Liver (tissue), 9 donors: Measurements from ENCODE around the gene SPTAN1. TPM values are rescaled to one million over a fixed set of nuclear protein-coding genes. Genes with fewer than 3 reads are reported as not detected.

Experiments
- DNase-seq: peaks from one replicate; pipeline ENCODE4 v3.0.0-alpha.2; 2017; ENCODE audit warnings: low spot score
- H3K27ac ChIP-seq, 2 donors: one replicate each; pipeline ENCODE4 v1.7.0; 2013; ENCODE audit warnings: inconsistent platforms in 2 of 2, low read length in 2 of 2, control low read depth in 1 of 2, low read depth in 1 of 2, mild to moderate bottlenecking in 1 of 2
- H3K27me3 ChIP-seq, 4 donors: one replicate each; pipeline versions ENCODE4 v1.6.1 to v1.7.0; 2013; ENCODE audit warnings: low read length in 3 of 4, inconsistent platforms in 1 of 4, mild to moderate bottlenecking in 1 of 4, moderate library complexity in 1 of 4; ENCODE audit not compliant: control insufficient read depth in 4 of 4, insufficient read depth in 4 of 4
- H3K36me3 ChIP-seq, 4 donors: one replicate each; pipeline versions ENCODE4 v1.6.1 to v1.7.0; 2013; ENCODE audit warnings: low read length in 3 of 4, mild to moderate bottlenecking in 3 of 4, low read depth in 1 of 4, moderate library complexity in 1 of 4; ENCODE audit not compliant: control insufficient read depth in 4 of 4, insufficient read depth in 3 of 4
- H3K4me1 ChIP-seq, 4 donors: one replicate each; pipeline versions ENCODE4 v1.6.1 to v1.7.0; 2013; ENCODE audit warnings: low read length in 3 of 4, mild to moderate bottlenecking in 3 of 4, moderate library complexity in 1 of 4; ENCODE audit not compliant: control insufficient read depth in 4 of 4, insufficient read depth in 4 of 4
- H3K4me3 ChIP-seq, 3 donors: one replicate each; pipeline versions ENCODE4 v1.6.1 to v1.7.0; 2013; ENCODE audit warnings: low read length in 3 of 3, control low read depth in 1 of 3, low read depth in 1 of 3, mild to moderate bottlenecking in 1 of 3
- H3K9ac ChIP-seq, 2 donors: one replicate each; pipeline ENCODE4 v1.7.0; 2013; ENCODE audit warnings: low read length in 2 of 2, mild to moderate bottlenecking in 2 of 2, moderate library complexity in 2 of 2, control low read depth in 1 of 2, low read depth in 1 of 2
- H3K9me3 ChIP-seq, 4 donors: one replicate each; pipeline versions ENCODE4 v1.6.1 to v1.7.0; 2013; ENCODE audit warnings: low read length in 3 of 4; ENCODE audit not compliant: control insufficient read depth in 4 of 4
- ATF3 ChIP-seq: IDR thresholded peaks from 2 replicates; pipeline ENCODE4 v1.6.1; 2016; ENCODE audit warnings: antibody characterized with exemption
- CTCF ChIP-seq: fragments of 150-350 bp; IDR thresholded peaks from 2 replicates; pipeline ENCODE4 v1.5.1; 2017; ENCODE audit warnings: improper control_type of control experiment, low read depth, low read length; ENCODE audit not compliant: missing input control
- EGR1 ChIP-seq, 2 donors: IDR thresholded peaks; 2 replicates each; pipeline ENCODE4 v1.6.1; 2016 to 2018; ENCODE audit warnings: antibody characterized with exemption in 2 of 2, low read depth in 2 of 2
- FOXA1 ChIP-seq: IDR thresholded peaks from 2 replicates; pipeline ENCODE4 v1.6.1; 2016; ENCODE audit warnings: antibody characterized with exemption
- FOXA2 ChIP-seq: IDR thresholded peaks from 2 replicates; pipeline ENCODE4 v1.6.1; 2016; ENCODE audit warnings: antibody characterized with exemption
- GABPA ChIP-seq, 2 donors: IDR thresholded peaks in 1 of 2; conservative IDR thresholded peaks in 1 of 2; 2 replicates each; pipeline ENCODE4 v1.6.1; 2016; ENCODE audit warnings: antibody characterized with exemption in 2 of 2, mild to moderate bottlenecking in 1 of 2, moderate library complexity in 1 of 2
- HNF4A ChIP-seq, 2 donors: conservative IDR thresholded peaks; 2 replicates each; pipeline ENCODE4 v1.6.1; 2016; ENCODE audit warnings: antibody characterized with exemption in 2 of 2, mild to moderate bottlenecking in 2 of 2
- HNF4G ChIP-seq: IDR thresholded peaks from 2 replicates; pipeline ENCODE4 v1.6.1; 2016; ENCODE audit warnings: antibody characterized with exemption
- JUND ChIP-seq, 2 donors: IDR thresholded peaks; 2 replicates each; pipeline ENCODE4 v1.6.1; 2016; ENCODE audit warnings: antibody characterized with exemption in 2 of 2
- MAX ChIP-seq: IDR thresholded peaks from 2 replicates; pipeline ENCODE4 v1.6.1; 2016; ENCODE audit warnings: antibody characterized with exemption
- NR2F2 ChIP-seq: IDR thresholded peaks from 2 replicates; pipeline ENCODE4 v1.6.1; 2016; ENCODE audit warnings: antibody characterized with exemption
- RAD21 ChIP-seq, 2 donors: IDR thresholded peaks; 2 replicates each; pipeline ENCODE4 v1.6.1; 2016; ENCODE audit warnings: antibody characterized with exemption in 2 of 2, mild to moderate bottlenecking in 2 of 2
- REST ChIP-seq: IDR thresholded peaks from 2 replicates; pipeline ENCODE4 v1.6.1; 2016; ENCODE audit warnings: antibody characterized with exemption, mild to moderate bottlenecking
- RXRA ChIP-seq, 2 donors: IDR thresholded peaks; 2 replicates each; pipeline ENCODE4 v1.6.1; 2017 to 2018; ENCODE audit warnings: antibody characterized with exemption in 2 of 2, mild to moderate bottlenecking in 1 of 2
- SP1 ChIP-seq: IDR thresholded peaks from 2 replicates; pipeline ENCODE4 v1.6.1; 2018; ENCODE audit warnings: antibody characterized with exemption, mild to moderate bottlenecking
- TAF1 ChIP-seq: conservative IDR thresholded peaks from 2 replicates; pipeline ENCODE4 v1.6.1; 2016; ENCODE audit warnings: antibody characterized with exemption, mild to moderate bottlenecking
- YY1 ChIP-seq: IDR thresholded peaks from 2 replicates; pipeline ENCODE4 v1.6.1; 2016; ENCODE audit warnings: antibody characterized with exemption, mild to moderate bottlenecking
- ZBTB33 ChIP-seq: IDR thresholded peaks from 2 replicates; pipeline ENCODE4 v1.6.1; 2016; ENCODE audit warnings: antibody characterized with exemption
- WGBS: extraction: QIAGEN DNeasy Blood & Tissue Kit; methylation state at CpG from one replicate; pipeline ENCODE4 v1.1.7; 2013; 5-methylcytosine and 5-hydroxymethylcytosine counted together
- polyA plus RNA-seq, 2 donors: library from polyadenylated mRNA; stranded (reverse) in 1 of 2; unstranded in 1 of 2; fragments of 200-250 nt in 1 of 2; fragments of >200 nt in 1 of 2; fragmentation: Nextera tagmentation in 1 of 2; extraction: Ambion mirVana in 1 of 2; gene quantifications; one replicate each; pipeline versions ENCODE4 v1.2.1 to v1.2.3, GENCODE V29; 2013 to 2015
- total RNA-seq, 2 donors: library from RNA; depleted of rRNA; stranded (reverse); fragments of >200 nt; gene quantifications; one replicate each; pipeline ENCODE4 v1.2.3, GENCODE V29; 2014
- donor health status: healthy.
- donor health status: healthy.
- donor health status: healthy.
- donor health status: healthy.
- donor health status: healthy.

Gene SPTAN1
- total and polyA plus RNA-seq, 4 donors: 31.3 to 86.5 (median 60.4) TPM

- Histone ChIP-seq H3K9ac (no peak overlapping the region), H3K4me3 (peak overlapping the region; percentile 16 to 72 (median 51)), H3K9me3 (no peaks in the 10 kb centered on the region), H3K4me1 (peaks cover 8 to 26% (median 17%) of the 10 kb centered on the region in 4 donors), H3K36me3 (peaks cover 14 to 24% (median 20%) of the 10 kb centered on the region in 4 donors), H3K27me3 (no peaks in the 10 kb centered on the region), H3K27ac (peak overlapping the region in 1 of 2 donors; percentile 80)
- TF ChIP-seq ATF3 (no peak), FOXA2 (no peak), GABPA (IDR thresholded peaks at IDR 0.05 in 1 of 2, conservative IDR thresholded peaks at IDR 0.05 in 1 of 2) (no peak), JUND (IDR thresholded peaks at IDR 0.05) (no peak), FOXA1 (no peak)
- no peak for DNase-seq
- 62% methylated on average over 26 of the region's 26 CpGs for WGBS
These were observed 82.4 kb downstream of the SPTAN1 start for GRCh38 chr9:128634651-128635262.

GRCh38 chr9:128635266-128636023 lies 83.1 kb downstream of the SPTAN1 start:
- no peak overlapping the region for H3K9ac ChIP-seq
- peak overlapping the region; percentile 51 to 72 (median 53) for H3K4me3 ChIP-seq
- H3K27me3 ChIP-seq: no peaks in the 10 kb centered on the region
- H3K9me3 ChIP-seq: no peaks in the 10 kb centered on the region
- DNase-seq: peak; percentile 52
- H3K27ac ChIP-seq: peak overlapping the region; percentile 80
- TF ChIP-seq TAF1 (no peak), HNF4A (conservative IDR thresholded peaks at IDR 0.05) (peak in 1 of 2 donors; percentile 25), ATF3 (peak; percentile 89), YY1 (peak; percentile 62), GABPA (IDR thresholded peaks at IDR 0.05 in 1 of 2, conservative IDR thresholded peaks at IDR 0.05 in 1 of 2) (peak in 1 of 2 donors; percentile 19), MAX (no peak), FOXA2 (no peak), CTCF (peak; percentile 73), REST (no peak), NR2F2 (peak; percentile 17), EGR1 (IDR thresholded peaks at IDR 0.05; ENCODE audit: low read depth in 2 of 2) (no peak), FOXA1 (peak; percentile 18), RAD21 (IDR thresholded peaks at IDR 0.05) (peak; percentile 69 to 81), HNF4G (no peak), ZBTB33 (no peak), SP1 (peak; percentile 27), JUND (IDR thresholded peaks at IDR 0.05) (peak; percentile 95 to 98), RXRA (IDR thresholded peaks at IDR 0.05) (no peak)
- H3K4me1 ChIP-seq: peaks cover 8 to 26% (median 17%) of the 10 kb centered on the region in 4 donors
- H3K36me3 ChIP-seq: peaks cover 14 to 20% (median 17%) of the 10 kb centered on the region in 4 donors
- WGBS: 25% methylated on average over 20 of the region's 20 CpGs
